Aorta (tissue), 5 donors: ENCODE results near the gene COL6A1. TPM values are rescaled to one million over a fixed set of nuclear protein-coding genes. Genes with fewer than 3 reads are reported as not detected.

ENCODE experiments used
- ATAC-seq: fragments of 200-7000 bp; cut with Tn5 transposase; one replicate; pipeline ENCODE4 v1.9.1; 2022; ENCODE audit warnings: moderate library complexity; ENCODE audit not compliant: low FRiP score
- DNase-seq, 2 donors: peaks; one replicate each; pipeline ENCODE4 v3.0.0-alpha.2; 2020
- H3K27ac ChIP-seq, 2 donors: one replicate each; pipeline ENCODE4 v1.5.1; 2013; ENCODE audit warnings: low read length in 2 of 2, mild to moderate bottlenecking in 2 of 2, moderate library complexity in 2 of 2, control low read depth in 1 of 2, inconsistent platforms in 1 of 2, low read depth in 1 of 2
- H3K27me3 ChIP-seq, 2 donors: one replicate each; pipeline ENCODE4 v1.6.1; 2013; ENCODE audit warnings: control low read depth in 1 of 2, low read length in 1 of 2, mild to moderate bottlenecking in 1 of 2, moderate library complexity in 1 of 2; ENCODE audit not compliant: insufficient read depth in 2 of 2, control insufficient read depth in 1 of 2
- H3K36me3 ChIP-seq, 2 donors: one replicate each; pipeline ENCODE4 v1.6.1; 2013; ENCODE audit warnings: control low read depth in 1 of 2, low read length in 1 of 2, mild to moderate bottlenecking in 1 of 2; ENCODE audit not compliant: insufficient read depth in 2 of 2, control insufficient read depth in 1 of 2
- H3K4me1 ChIP-seq, 2 donors: one replicate each; pipeline ENCODE4 v1.6.1; 2013; ENCODE audit warnings: low read length in 2 of 2, control low read depth in 1 of 2, mild to moderate bottlenecking in 1 of 2, moderate library complexity in 1 of 2; ENCODE audit not compliant: insufficient read depth in 2 of 2, control insufficient read depth in 1 of 2
- H3K4me3 ChIP-seq, 2 donors: one replicate each; pipeline ENCODE4 v1.5.1; 2013; ENCODE audit warnings: low read length in 2 of 2, control low read depth in 1 of 2, mild to moderate bottlenecking in 1 of 2
- H3K9me3 ChIP-seq: one replicate; pipeline ENCODE4 v1.6.1; 2013; ENCODE audit warnings: mild to moderate bottlenecking, low read length; ENCODE audit not compliant: control insufficient read depth
- WGBS, 2 donors: extraction: QIAGEN DNeasy Blood & Tissue Kit; methylation state at CpG; one replicate each; pipeline ENCODE4 v1.1.7; 2013; 5-methylcytosine and 5-hydroxymethylcytosine counted together
- intact Hi-C, 2 donors: fragments of 100-400 bp; cut with DNase I; formaldehyde crosslinking; loops; one replicate each; pipeline versions ENCODE4 v1.14.2 to v1.15.0; 2022
- polyA plus RNA-seq, 2 donors: library from polyadenylated mRNA; stranded (reverse); fragments of 200-250 nt; gene quantifications; one replicate each; pipeline ENCODE4 v1.2.3, GENCODE V29; 2013
- total RNA-seq, 2 donors: library from RNA; stranded (reverse); fragmentation: NEBNext Ultra II Directional; extraction: Animal tissue kit (Norgen Biotek cat#: 25700); gene quantifications; one replicate each; pipeline ENCODE4 v1.2.1, GENCODE V29; 2021
- donor health status: healthy with polysubstance abuse.
- donor health status: Bipolar disorder and iron deficiency.
- donor health status: DM: no; HTN: no; CAD: no.
- donor health status: DM: no; HTN: no; CAD: no.
- donor health status: DM: yes; HTN: yes; CAD: no.

COL6A1 gene
- total and polyA plus RNA-seq, 4 donors = 156 to 1,773 (median 525) TPM

DNA sequence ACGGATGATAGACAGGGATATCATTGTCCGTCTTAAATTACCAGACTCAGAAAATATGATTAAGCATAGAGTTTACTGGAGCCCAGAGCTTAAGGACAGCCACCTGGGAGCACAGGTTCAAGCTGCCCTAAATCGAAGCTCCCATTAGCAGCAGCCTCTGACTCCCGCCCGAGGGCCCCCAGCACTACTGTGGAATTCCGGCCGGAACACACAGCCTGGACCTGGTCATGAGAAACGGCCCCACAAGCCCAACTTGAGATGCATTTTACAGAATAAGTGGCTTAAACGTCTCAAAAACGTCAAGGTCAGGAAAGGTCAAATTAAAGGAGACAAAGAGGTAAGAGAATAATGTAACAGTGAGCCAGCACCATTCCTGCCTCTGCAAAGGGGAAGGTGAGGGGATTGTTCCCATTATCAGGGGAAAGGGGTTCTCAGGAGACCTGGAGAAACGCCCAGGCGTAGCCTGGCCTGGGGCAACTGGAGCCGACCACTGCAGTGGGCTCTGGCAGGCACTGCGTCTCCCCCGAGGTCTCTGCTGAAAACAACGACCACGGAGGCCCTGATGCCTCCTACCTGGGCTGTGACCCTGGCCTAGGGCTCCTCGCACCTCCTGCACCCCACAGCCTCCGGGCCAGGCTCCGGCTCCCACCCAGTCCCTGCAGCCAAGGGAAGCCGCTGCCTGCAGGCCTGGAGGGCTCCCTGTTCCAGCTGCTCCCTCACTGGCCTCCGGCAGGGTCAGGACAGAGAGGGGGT, 11.5 kb upstream of the COL6A1 start:
- Histone ChIP-seq H3K27me3 (no peaks in the 10 kb centered on the region), H3K4me3 (no peak overlapping the region), H3K36me3 (no peaks in the 10 kb centered on the region), H3K27ac (no peak overlapping the region), H3K4me1 (no peaks in the 10 kb centered on the region), H3K9me3 (no peaks in the 10 kb centered on the region)
- WGBS, 2 donors = 66 to 67% methylated on average over 22 of the region's 22 CpGs
- intact Hi-C loops = loop anchor here (5.0 kb wide), 2 partner anchors 257 to 262 kb away; partner anchors contain the start of gene LSS (in 1 of the 2)
- DNase-seq (peak in 1 of 2 donors; percentile 52), ATAC-seq (no peak)

GRCh38 chr21:45970674-45971615, 10.6 kb upstream of the COL6A1 start:
- DNase-seq (peak; percentile 83 to 92), ATAC-seq (peak; percentile 76)
- H3K27ac ChIP-seq = peak overlapping the region; percentile 19 to 70
- no peaks in the 10 kb centered on the region for H3K9me3 ChIP-seq
- H3K4me1 ChIP-seq = no peaks in the 10 kb centered on the region
- 38 to 40% methylated on average over 25 of the region's 25 CpGs for WGBS, 2 donors
- no peaks in the 10 kb centered on the region for H3K27me3 ChIP-seq
- no peaks in the 10 kb centered on the region for H3K36me3 ChIP-seq
- no peak overlapping the region for H3K4me3 ChIP-seq
- intact Hi-C loops = loop anchor here (5.0 kb wide), 2 partner anchors 256 to 261 kb away; partner anchors contain the start of gene LSS (in 1 of the 2)

DNA sequence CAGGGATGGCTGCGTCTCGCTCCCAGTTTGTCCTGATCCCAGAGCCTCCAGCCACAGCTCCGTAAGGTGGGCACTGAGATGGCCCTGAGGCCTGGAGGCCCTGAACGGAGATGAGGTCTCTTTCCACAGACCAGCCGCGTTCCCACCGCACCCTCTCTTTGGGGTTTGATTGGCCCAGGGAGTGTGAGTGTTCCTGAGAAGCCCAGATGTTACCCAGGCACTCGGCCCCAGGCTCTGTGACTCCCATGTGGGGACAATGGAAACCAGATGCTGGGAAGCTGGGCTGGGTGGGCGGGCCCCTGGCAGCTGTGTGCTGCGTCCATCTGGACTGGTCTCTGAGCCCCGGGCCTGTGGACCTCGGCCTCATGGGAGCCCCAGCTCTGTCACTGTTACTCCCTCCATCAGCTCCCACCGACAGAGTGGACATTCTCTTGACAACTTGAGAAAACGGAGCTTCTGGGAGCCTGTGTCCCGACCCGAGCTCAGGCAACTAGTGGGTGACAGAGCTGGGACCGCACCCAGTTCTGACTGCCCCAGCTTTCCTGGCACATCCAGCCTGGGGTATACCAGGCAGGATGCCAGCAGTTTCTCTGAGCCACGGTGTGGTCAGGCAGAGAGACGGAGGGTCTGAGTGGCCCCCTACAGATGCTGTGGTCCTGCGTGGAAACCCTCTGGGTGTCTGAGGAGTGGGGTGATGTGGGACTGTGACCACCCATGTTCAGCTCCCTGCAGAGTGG, 9.8 kb upstream of the COL6A1 start:
- Histone ChIP-seq H3K4me3 (no peak overlapping the region), H3K27ac (peak overlapping the region; percentile 99), H3K27me3 (no peaks in the 10 kb centered on the region), H3K4me1 (no peaks in the 10 kb centered on the region), H3K36me3 (no peaks in the 10 kb centered on the region), H3K9me3 (no peaks in the 10 kb centered on the region)
- intact Hi-C loops = loop anchor here (2.0 to 5.0 kb wide), 5 partner anchors 13 to 261 kb away; partner anchors contain the start of genes COL6A2 (in 1 of the 2) and LSS (in 1 of the 2)
- DNase-seq (peak; percentile 71 to 85), ATAC-seq (peak; percentile 20)
- 21 to 23% methylated on average over 20 of the region's 20 CpGs for WGBS, 2 donors

DNA sequence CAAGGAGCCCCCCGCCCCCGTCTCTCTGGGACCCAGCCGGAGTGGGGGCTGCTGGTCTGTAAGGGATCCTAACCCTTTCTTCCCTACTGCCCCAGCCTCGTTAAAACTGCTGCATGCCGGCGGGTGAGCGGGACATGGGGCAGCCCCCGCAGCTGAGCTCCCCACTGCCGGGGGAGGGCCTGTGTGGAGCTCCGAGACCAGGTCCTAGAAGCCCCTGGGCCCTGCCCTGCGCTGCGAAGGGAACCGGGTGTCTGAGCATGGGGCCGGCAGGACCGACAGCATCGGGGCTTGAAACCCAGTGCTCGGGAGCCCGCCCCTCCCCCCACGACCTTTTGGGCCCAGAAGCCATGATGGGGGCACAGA, 9.2 kb upstream of the COL6A1 start:
- Histone ChIP-seq H3K27ac (peak overlapping the region; percentile 99), H3K36me3 (no peaks in the 10 kb centered on the region), H3K9me3 (no peaks in the 10 kb centered on the region), H3K4me1 (no peaks in the 10 kb centered on the region), H3K27me3 (no peaks in the 10 kb centered on the region), H3K4me3 (peak overlapping the region in 1 of 2 donors; percentile 9)
- intact Hi-C loops = loop anchor here (2.0 to 5.0 kb wide), 5 partner anchors 14 to 260 kb away; partner anchors contain the start of genes COL6A2 (in 1 of the 2) and LSS (in 1 of the 2)
- WGBS, 2 donors = 5 to 10% methylated on average over 12 to 19 of the region's 19 CpGs
- ATAC-seq = peak; percentile 9
- peak in 1 of 2 donors; percentile 68 for DNase-seq

- no peaks in the 10 kb centered on the region for H3K27me3 ChIP-seq
- H3K27ac ChIP-seq = peak overlapping the region; percentile 99
- H3K9me3 ChIP-seq = no peaks in the 10 kb centered on the region
- ATAC-seq = peak; percentile 52
- H3K4me1 ChIP-seq = no peaks in the 10 kb centered on the region
- WGBS, 2 donors = 1% methylated on average over 36 to 58 of the region's 58 CpGs
- intact Hi-C loops = loop anchor here (1.0 to 5.0 kb wide), 7 partner anchors 8 to 259 kb away; partner anchors contain the start of genes COL6A1 (in 1 of the 2), COL6A2 (in 1 of the 2) and LSS (in 1 of the 2)
- peak overlapping the region; percentile 9 to 12 for H3K4me3 ChIP-seq
- H3K36me3 ChIP-seq = no peaks in the 10 kb centered on the region
- DNase-seq = peak; percentile 84 to 89
Measured at GRCh38 chr21:45972716-45973474, 8.7 kb upstream of the COL6A1 start.

DNA sequence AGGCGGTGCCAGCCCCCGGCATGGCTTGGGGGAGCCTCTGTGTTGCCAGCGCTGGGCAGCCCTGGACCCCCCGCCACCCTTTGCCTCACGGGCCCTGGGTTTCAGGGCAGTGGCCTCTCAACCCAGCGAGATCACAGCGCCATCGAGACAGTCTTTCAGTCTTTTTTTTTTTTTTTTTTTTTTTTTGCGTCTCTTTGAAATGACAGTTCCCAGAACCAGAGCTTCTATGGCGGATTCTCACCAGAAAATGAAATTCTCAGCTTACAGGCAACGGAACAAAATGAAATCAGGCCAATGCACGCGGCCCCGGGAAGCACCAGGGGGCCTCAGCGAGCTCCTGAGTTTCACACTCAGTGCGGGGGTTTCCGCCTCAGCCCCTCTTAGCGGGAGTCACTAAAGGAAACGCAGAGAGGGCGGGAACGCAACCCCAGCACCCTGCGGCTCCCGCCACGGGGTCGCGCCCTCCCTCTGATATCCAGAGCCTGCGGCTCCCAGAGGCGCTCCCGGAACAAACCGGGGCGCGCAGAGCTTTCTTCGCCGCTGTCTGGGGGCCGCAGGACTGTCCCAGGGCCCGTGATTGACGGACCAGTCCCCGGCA, 8.0 kb upstream of the COL6A1 start:
- H3K4me1 ChIP-seq = no peaks in the 10 kb centered on the region
- DNase-seq (peak; percentile 90 to 94), ATAC-seq (peak; percentile 74)
- intact Hi-C loops = loop anchor here (1.0 to 5.0 kb wide), 7 partner anchors 8 to 259 kb away; partner anchors contain the start of genes COL6A1 (in 1 of the 2), COL6A2 (in 1 of the 2) and LSS (in 1 of the 2)
- WGBS, 2 donors = 1 to 2% methylated on average over 38 of the region's 38 CpGs
- H3K36me3 ChIP-seq = no peaks in the 10 kb centered on the region
- peak overlapping the region; percentile 99 for H3K27ac ChIP-seq
- no peaks in the 10 kb centered on the region for H3K27me3 ChIP-seq
- H3K9me3 ChIP-seq = no peaks in the 10 kb centered on the region
- peak overlapping the region; percentile 39 to 54 for H3K4me3 ChIP-seq
